VCaP (cell line): ENCODE measurements around the gene SMIM35.

Experiments used
- H3K27ac ChIP-seq: fragments of 450-650 bp; 2 replicates; pipeline ENCODE4 v1.5.1; 2017
- TF ChIP-seq, protein P1 (sequence below): fragments of 450-650 bp; conservative IDR thresholded peaks from 2 replicates; pipeline ENCODE4 v1.5.1; 2017; ENCODE audit warnings: mild to moderate bottlenecking, moderate library complexity

SMIM35 gene

DNA sequence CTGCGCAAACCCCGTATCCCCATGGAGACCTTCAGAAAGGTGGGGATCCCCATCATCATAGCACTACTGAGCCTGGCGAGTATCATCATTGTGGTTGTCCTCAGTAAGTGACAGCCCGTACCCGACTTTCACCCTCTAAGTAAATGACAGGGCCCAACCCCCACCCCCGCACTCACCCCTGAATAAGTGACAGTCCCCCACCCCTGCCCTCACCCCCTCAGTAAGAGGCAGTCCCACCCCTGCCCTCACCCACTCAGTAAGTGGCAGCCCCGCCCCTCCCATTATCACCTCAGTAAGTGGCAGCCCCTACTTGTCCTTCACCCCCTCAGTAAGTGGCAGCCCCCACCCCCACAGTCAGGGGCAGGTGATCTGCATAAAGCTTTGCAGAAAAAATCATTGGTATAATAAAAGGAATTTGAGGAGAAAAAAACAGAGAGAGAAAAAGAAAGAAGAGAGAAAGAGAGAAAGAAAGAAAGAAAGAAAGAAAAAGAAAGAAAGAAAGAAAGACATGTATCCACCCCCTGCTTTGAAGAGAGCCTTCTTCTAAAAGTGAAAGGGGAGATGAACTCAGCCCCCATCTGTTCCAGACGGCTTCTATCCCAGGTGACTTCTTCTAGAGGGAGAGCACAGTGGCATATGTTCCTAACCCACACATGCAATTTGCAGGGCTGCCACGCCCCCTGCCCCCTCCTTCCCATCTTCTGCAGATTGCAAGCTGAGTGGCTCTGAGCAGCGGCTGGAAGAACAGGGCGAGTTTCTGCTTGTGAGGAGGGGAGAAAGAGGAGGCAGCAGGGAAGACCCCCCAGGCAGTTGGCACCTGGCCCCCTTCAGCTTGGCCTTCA, 12.5 kb upstream of the SMIM35 start:
- TF ChIP-seq, protein P1, sequence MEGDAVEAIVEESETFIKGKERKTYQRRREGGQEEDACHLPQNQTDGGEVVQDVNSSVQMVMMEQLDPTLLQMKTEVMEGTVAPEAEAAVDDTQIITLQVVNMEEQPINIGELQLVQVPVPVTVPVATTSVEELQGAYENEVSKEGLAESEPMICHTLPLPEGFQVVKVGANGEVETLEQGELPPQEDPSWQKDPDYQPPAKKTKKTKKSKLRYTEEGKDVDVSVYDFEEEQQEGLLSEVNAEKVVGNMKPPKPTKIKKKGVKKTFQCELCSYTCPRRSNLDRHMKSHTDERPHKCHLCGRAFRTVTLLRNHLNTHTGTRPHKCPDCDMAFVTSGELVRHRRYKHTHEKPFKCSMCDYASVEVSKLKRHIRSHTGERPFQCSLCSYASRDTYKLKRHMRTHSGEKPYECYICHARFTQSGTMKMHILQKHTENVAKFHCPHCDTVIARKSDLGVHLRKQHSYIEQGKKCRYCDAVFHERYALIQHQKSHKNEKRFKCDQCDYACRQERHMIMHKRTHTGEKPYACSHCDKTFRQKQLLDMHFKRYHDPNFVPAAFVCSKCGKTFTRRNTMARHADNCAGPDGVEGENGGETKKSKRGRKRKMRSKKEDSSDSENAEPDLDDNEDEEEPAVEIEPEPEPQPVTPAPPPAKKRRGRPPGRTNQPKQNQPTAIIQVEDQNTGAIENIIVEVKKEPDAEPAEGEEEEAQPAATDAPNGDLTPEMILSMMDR, result no peak
- H3K27ac ChIP-seq, result no peak overlapping the region

DNA sequence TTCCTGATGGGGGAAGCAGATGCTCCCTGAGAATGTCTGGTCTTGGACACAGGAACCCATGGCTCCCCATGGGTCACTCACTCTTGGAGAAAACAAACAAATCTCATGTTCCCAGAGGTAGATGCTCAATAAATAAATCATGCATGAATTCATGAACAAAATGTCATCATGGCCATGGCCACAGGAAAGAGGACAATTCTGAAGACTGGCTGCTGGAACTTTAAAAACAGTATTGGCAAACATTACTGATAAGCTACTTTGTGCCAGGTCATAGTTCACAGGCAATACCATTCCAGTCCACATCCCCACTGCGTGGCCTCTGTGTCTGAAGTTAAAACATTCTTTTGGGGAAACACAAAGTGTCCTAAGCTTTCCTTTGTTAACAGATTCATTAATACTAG, 9.2 kb upstream of the SMIM35 start:
- H3K27ac ChIP-seq, result no peak overlapping the region
- TF ChIP-seq, protein P1, result no peak

DNA sequence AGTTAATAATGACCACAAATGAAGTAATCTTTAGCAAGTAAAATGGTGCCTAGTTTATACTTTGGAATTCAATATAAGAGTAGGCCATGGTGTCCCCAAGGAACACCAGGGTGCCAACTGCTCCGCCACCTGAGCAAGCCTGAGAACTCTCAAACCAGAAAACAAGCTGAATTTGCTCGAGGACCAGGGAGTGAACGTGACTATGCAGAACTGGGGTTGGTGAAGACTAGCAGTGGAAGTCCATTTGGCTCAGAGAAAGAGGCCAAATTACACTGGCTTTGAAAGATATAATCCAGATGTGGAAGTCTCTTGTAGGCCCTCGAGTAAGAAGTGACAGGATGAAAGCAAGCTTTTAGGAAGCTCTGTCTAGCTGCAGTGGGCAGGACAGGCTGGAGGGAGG, 8.7 kb upstream of the SMIM35 start:
- TF ChIP-seq, protein P1, result no peak
- H3K27ac ChIP-seq, result no peak overlapping the region

DNA sequence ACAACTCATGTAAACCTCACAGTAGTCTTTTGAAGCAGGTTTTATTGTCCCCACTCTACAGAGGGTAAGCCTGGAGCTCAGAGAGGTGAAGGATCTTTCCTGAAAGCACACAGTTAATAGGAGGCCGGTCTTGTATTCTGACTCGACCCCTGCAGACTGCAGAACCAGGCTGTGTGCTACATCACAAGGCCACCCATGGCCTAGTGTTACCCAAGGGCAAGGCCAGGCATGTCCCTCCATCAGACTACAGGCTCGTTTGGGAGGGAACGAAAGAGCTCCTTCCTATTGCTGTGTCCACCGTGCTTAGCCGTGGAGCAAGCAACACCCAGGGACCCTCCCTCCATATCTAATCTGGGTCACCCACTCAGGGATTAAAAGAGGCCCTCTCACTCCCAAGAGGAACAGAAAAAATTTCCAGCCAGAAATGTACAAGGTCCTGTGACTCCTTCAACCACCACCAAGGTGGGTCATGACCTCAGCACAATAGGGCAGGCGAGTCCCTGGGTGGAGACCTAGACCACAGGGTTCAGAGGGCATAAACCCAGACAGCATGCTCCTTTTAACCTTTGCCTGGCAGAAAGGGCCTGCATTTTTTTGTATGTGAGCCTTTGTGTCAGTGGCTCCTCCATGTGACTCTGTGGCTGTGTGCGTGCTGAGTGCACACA, 6.3 kb upstream of the SMIM35 start:
- H3K27ac ChIP-seq, result peak overlapping the region; percentile 80; the same call in 1 of the 2 replicates
- TF ChIP-seq, protein P1, result no peak

DNA sequence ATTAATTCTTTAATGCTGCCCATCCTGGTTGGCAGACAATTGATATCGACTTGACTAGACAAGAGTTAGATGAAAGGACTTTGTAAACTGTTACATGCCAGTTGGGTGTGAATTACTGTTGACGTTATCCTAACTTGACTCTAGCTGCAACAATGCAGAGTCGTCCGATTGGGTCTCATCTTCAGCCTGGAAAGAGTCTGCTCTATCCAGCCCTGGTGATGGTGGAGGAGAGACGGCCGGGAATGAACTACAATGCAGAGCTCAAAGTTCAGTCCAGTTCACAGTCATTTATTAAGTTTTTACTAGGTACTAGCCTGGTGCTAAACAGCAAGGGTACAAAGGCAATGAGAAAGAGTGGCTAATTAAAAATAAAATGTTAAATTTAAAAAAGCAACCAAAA, 4.9 kb upstream of the SMIM35 start:
- peak overlapping the region; percentile 80 for H3K27ac ChIP-seq
- TF ChIP-seq, protein P1, result no peak

DNA sequence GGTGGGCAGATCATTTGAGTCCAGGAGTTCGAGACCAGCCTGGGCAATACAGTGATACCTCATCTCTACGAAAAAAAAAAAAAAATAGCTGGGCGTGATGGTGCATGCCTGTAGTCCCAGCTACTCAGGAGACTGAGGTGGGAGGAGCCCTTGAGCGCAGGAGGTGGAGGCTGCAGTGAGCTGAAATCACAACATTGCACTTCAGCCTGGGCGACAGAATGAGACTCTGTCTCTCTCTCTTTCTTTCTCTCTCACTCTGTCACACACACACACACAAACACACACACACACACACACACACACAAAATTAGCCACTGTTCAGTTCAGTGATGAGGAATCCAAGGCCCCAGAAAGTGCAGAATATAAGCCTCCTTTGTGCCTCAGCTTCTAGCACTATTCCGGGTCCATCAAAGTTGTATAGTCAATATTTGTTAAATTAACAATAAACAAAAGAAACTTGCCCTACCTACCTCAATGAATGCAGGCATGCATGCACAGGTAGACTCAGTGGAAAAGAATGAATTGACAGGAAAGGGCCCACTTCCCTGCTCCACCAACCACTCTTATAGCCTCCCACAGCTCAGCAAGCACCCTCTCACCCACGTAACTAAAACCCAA, 3.9 kb upstream of the SMIM35 start:
- TF ChIP-seq, protein P1, result no peak
- H3K27ac ChIP-seq, result peak overlapping the region; percentile 80

DNA sequence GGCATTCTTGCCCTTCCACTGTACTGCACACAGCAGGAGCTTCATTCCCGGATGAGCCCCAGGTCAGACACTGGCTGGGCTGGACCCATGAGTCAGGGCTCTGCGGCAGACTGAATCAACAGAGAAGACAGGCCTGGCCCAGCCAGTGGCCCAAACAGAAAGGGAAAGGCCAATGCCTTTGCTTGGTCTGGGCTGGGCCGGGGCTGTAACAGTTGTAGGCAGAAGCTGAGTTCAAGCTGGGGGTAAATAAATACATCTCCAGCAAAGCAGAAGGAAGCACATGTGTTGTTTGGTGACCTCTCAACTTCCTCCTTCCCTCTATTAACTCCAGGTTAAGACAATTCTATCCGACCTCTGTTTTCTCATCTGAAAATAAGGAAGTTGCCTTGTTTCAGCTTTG, 1.8 kb upstream of the SMIM35 start:
- TF ChIP-seq, protein P1, result no peak
- no peak overlapping the region for H3K27ac ChIP-seq
